Lower lobe of right lung (tissue), 2 donors: Measurements from ENCODE around the gene TMEM51. TPM values are rescaled to one million over a fixed set of nuclear protein-coding genes. Genes with fewer than 3 reads are reported as not detected.

ENCODE experiments used
- ATAC-seq, 2 donors: fragments of 200-7000 bp; cut with Tn5 transposase; one replicate each; pipeline ENCODE4 v1.9.1; 2020 to 2022; ENCODE audit warnings: mild to moderate bottlenecking in 2 of 2, moderate library complexity in 2 of 2
- DNase-seq: peaks from one replicate; pipeline ENCODE4 v3.0.0-alpha.2; 2020
- H3K27ac ChIP-seq: fragments of 200-600 bp; one replicate; pipeline ENCODE4 v1.8.0; 2022
- H3K27me3 ChIP-seq: fragments of 200-600 bp; one replicate; pipeline ENCODE4 v1.8.0; 2022; ENCODE audit warnings: low read depth
- H3K36me3 ChIP-seq: fragments of 200-600 bp; one replicate; pipeline ENCODE4 v1.8.0; 2022; ENCODE audit warnings: mild to moderate bottlenecking
- H3K4me1 ChIP-seq: fragments of 200-600 bp; one replicate; pipeline ENCODE4 v1.8.0; 2022
- H3K4me3 ChIP-seq: fragments of 200-600 bp; one replicate; pipeline ENCODE4 v1.8.0; 2022; ENCODE audit warnings: mild to moderate bottlenecking
- H3K9me3 ChIP-seq: fragments of 200-600 bp; one replicate; pipeline ENCODE4 v1.8.0; 2022
- intact Hi-C: fragments of 100-400 bp; cut with DNase I; formaldehyde crosslinking; loops from one replicate; pipeline ENCODE4 v1.11.0; 2022
- total RNA-seq: library from RNA; stranded (reverse); fragmentation: NEBNext Ultra II Directional; extraction: Animal tissue kit (Norgen Biotek cat#: 25700); gene quantifications from one replicate; pipeline ENCODE4 v1.2.1, GENCODE V29; 2021
- TF ChIP-seq, protein P1 (sequence below): fragments of 200-600 bp; IDR thresholded peaks from one replicate; pipeline ENCODE4 v1.8.0; 2022; ENCODE audit warnings: antibody characterized with exemption, mild to moderate bottlenecking
- donor health status: DM: no; HTN: yes; CAD: no; lungs with severe emphysema.

Gene TMEM51
- total RNA-seq, 1 donor from 2014 or later = 18.4 TPM

DNA sequence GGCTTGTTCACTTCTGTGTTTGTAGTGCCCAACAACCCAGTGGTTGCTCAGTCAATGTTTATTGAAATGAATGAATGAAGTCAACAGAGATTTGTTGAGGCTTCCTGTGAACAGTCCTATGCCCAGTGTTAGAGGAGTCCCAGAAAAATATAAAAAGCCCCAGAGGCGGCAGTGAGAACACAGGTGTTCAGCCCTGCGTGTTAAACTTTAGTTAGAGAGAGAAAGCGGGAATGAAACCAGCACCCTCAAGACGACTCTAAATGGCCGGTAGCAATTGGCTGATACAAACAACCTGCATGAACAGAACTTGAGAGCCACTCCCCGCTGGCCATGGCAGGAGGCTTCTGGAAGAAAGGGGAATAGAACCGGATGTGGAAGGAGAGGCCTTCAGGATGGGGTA lies 22.6 kb downstream of the TMEM51 start:
- H3K27me3 ChIP-seq = no peaks in the 10 kb centered on the region
- ATAC-seq = no peak
- H3K4me3 ChIP-seq = no peak overlapping the region
- no peak for DNase-seq
- intact Hi-C loops = no loop called here
- H3K4me1 ChIP-seq = peaks cover 54% of the 10 kb centered on the region
- no peaks in the 10 kb centered on the region for H3K36me3 ChIP-seq
- H3K27ac ChIP-seq = no peak overlapping the region
- TF ChIP-seq, protein P1, sequence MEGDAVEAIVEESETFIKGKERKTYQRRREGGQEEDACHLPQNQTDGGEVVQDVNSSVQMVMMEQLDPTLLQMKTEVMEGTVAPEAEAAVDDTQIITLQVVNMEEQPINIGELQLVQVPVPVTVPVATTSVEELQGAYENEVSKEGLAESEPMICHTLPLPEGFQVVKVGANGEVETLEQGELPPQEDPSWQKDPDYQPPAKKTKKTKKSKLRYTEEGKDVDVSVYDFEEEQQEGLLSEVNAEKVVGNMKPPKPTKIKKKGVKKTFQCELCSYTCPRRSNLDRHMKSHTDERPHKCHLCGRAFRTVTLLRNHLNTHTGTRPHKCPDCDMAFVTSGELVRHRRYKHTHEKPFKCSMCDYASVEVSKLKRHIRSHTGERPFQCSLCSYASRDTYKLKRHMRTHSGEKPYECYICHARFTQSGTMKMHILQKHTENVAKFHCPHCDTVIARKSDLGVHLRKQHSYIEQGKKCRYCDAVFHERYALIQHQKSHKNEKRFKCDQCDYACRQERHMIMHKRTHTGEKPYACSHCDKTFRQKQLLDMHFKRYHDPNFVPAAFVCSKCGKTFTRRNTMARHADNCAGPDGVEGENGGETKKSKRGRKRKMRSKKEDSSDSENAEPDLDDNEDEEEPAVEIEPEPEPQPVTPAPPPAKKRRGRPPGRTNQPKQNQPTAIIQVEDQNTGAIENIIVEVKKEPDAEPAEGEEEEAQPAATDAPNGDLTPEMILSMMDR = no peak
- no peaks in the 10 kb centered on the region for H3K9me3 ChIP-seq

DNA sequence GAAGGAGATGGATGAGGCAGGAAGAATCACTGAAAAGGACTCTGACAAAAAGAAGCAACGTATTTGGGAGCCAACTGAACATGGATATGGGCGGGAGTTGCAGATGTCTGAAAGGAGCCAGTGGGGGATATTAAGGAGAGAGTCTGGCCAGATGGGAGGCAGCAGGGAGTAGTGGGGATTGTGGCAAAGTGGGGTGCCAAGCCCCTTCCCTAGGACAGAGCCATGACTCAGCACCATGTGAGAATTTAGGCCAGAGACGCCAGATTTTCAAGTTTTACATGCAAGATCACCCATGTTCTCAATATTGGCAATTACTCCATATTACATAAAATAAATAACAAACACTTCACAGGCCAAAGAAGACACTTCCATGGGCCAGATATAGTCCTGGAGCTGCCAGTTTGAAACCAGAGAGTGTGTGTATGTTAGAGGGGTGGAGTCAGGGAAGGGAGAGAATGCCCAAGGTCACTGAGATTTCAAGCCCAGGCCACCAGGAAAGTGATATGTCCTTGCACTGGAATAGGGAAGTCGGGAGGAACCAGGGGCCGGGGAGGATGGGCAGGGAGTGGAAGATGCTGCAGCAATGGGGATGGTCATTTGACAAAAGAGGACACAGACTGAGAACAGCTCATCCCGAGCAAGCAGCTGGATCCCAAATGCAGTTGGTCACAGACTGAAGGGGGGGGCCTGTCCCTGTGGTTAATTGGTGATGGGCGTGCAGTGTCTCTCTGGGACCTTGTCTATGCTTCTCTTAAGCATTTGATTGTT lies 23.5 kb downstream of the TMEM51 start:
- Histone ChIP-seq H3K9me3 (no peaks in the 10 kb centered on the region), H3K4me1 (peaks cover 46% of the 10 kb centered on the region), H3K36me3 (no peaks in the 10 kb centered on the region), H3K4me3 (no peak overlapping the region), H3K27ac (no peak overlapping the region), H3K27me3 (no peaks in the 10 kb centered on the region)
- TF ChIP-seq, protein P1 = no peak
- DNase-seq = no peak
- no peak for ATAC-seq
- intact Hi-C loops = no loop called here

DNA sequence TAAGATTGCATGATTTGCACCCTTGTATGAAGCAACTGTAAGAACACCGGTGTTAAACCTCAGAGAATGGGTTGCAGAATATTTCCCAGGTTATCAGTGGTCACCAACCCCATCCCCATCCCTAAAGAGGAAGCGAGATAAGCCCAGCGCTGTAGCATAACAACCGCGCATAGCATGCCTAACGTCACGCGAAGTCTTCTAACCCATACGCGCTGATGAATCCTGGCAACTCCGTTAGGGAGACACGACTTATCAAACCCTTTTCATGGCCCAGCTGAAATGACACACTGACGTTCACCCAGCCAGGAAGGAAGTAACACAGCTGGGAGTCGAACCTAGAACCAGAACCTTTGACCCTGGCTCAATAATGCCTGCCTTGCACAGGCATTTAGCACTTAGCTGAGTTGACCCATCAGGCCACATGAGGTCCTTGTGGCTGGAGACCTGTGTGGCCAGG lies 24.2 kb downstream of the TMEM51 start:
- TF ChIP-seq, protein P1 = no peak
- Histone ChIP-seq H3K4me1 (peaks cover 39% of the 10 kb centered on the region), H3K27me3 (no peaks in the 10 kb centered on the region), H3K27ac (peak overlapping the region; percentile 74), H3K9me3 (no peaks in the 10 kb centered on the region), H3K4me3 (no peak overlapping the region), H3K36me3 (no peaks in the 10 kb centered on the region)
- ATAC-seq (no peak), DNase-seq (no peak)
- intact Hi-C loops = no loop called here

DNA sequence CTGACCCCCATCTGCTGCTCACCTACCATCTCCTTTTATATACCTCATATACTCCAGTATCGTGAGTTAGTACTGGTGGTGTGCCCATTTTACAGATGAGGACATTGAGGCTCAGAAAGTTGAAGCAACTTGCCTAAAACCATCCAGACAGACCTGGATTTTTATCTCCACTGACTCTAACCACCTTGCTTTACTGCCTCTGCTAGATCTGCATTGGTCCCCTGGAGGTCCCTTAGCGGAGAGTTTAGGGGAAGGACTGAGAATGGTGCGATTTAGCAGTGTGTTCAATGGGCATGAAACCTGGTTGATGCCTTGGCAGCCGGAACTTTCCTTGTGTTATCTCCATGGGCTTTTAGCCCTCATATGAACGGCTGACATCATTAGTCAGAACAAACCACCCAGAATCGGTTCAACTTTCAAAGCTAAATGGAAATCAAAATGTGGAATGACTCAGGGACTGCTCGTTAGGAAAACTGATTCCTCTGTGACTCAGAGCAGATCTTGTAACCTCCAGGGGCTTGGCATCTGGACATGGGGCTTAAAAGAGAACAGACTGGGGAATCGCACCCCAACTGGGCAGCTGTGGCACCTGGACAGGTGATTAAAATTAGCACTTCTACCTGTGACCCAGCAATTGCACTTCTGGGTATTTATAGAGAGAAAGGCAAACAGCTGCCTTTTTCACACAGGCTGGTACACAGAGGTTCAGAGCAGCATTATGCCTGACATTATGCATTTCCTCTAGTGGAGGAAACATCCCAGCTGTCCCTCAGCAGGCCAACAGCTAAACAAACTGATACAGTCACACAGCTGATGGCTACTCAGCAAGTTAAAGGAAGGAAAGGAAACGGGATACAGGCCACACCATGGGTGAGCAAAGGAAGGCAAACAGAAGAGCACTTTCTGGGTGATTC lies 25.3 kb downstream of the TMEM51 start:
- peaks cover 30% of the 10 kb centered on the region for H3K4me1 ChIP-seq

DNA sequence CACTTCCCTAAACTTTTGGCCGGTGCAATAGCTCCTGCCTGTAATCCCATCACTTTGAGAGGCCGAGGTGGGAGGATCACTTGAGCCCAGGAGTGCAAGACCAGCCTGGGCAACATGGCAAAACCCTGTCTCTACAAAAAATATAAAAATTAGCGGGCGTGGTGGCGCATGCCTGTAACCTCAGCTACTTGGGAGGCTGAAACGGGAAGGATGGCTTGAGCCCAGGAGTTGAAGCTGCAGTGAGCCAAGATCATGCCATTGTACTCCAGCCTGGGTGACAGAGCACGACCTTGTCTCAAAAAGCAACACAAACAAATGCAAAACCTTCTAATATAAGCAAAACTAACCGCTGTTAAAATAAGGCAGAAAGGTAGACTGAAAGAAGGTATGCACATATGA lies 25.9 kb downstream of the TMEM51 start:
- Histone ChIP-seq H3K4me3 (no peak overlapping the region), H3K36me3 (no peaks in the 10 kb centered on the region), H3K9me3 (no peaks in the 10 kb centered on the region), H3K27ac (peak overlapping the region; percentile 19), H3K4me1 (peaks cover 26% of the 10 kb centered on the region), H3K27me3 (no peaks in the 10 kb centered on the region)
- no peak for ATAC-seq
- no peak for DNase-seq
- intact Hi-C loops = no loop called here
- TF ChIP-seq, protein P1 = no peak

More for the DNA sequence above, 25.3 kb downstream of the TMEM51 start:
- Histone ChIP-seq H3K27ac (peak overlapping the region; percentile 74), H3K4me3 (no peak overlapping the region), H3K36me3 (no peaks in the 10 kb centered on the region), H3K9me3 (no peaks in the 10 kb centered on the region), H3K27me3 (no peaks in the 10 kb centered on the region)
- intact Hi-C loops = no loop called here
- peak; percentile 62 to 64 for ATAC-seq
- no peak for DNase-seq
- TF ChIP-seq, protein P1 = no peak
